Immature natural killer cell (primary cell): ENCODE results near the gene CALHM6. TPM values are rescaled to one million over a fixed set of nuclear protein-coding genes. Genes with fewer than 3 reads are reported as not detected.

Experiments
- DNase-seq, 3 donors: peaks; one replicate each; pipeline ENCODE4 v3.0.0; 2022; ENCODE audit warnings: mixed read lengths in 1 of 3
- H3K27ac Mint-ChIP-seq, 6 donors: one replicate each; pipeline ENCODE4 v1.8.0; 2020; ENCODE audit warnings: mixed read lengths in 6 of 6, mild to moderate bottlenecking in 5 of 6, inconsistent platforms in 4 of 6, moderate library complexity in 3 of 6
- H3K27me3 Mint-ChIP-seq, 3 donors: one replicate each; pipeline ENCODE4 v1.8.0; 2020 to 2021; ENCODE audit warnings: low read depth in 3 of 3, mild to moderate bottlenecking in 3 of 3, mixed read lengths in 3 of 3, moderate library complexity in 3 of 3, inconsistent platforms in 1 of 3
- H3K36me3 Mint-ChIP-seq, 3 donors: one replicate each; pipeline ENCODE4 v1.8.0; 2020; ENCODE audit warnings: mixed read lengths in 3 of 3, inconsistent platforms in 2 of 3, mild to moderate bottlenecking in 2 of 3
- H3K4me1 Mint-ChIP-seq, 2 donors: one replicate each; pipeline ENCODE4 v1.8.0; 2020; ENCODE audit warnings: inconsistent platforms in 2 of 2, mild to moderate bottlenecking in 2 of 2, mixed read lengths in 2 of 2, moderate library complexity in 1 of 2
- H3K4me3 Mint-ChIP-seq, 5 donors: one replicate each; pipeline ENCODE4 v1.8.0; 2020; ENCODE audit warnings: mild to moderate bottlenecking in 5 of 5, mixed read lengths in 5 of 5, inconsistent platforms in 3 of 5, moderate library complexity in 3 of 5
- H3K9me3 Mint-ChIP-seq, 6 donors: one replicate each; pipeline ENCODE4 v1.8.0; 2020; ENCODE audit warnings: mild to moderate bottlenecking in 6 of 6, mixed read lengths in 6 of 6, inconsistent platforms in 4 of 6, moderate library complexity in 3 of 6
- polyA plus RNA-seq, 3 donors: library from polyadenylated mRNA; unstranded; fragments of 300-500 nt; fragmentation: Illumina TruSeq; gene quantifications; one replicate each; pipeline ENCODE4 v1.2.3, GENCODE V29; 2021

Gene CALHM6
- 100 to 1,000 TPM in 2 of 3 donors, 10 to 100 TPM in 1; 26.5 to 107 (median 103) TPM for polyA plus RNA-seq

DNA sequence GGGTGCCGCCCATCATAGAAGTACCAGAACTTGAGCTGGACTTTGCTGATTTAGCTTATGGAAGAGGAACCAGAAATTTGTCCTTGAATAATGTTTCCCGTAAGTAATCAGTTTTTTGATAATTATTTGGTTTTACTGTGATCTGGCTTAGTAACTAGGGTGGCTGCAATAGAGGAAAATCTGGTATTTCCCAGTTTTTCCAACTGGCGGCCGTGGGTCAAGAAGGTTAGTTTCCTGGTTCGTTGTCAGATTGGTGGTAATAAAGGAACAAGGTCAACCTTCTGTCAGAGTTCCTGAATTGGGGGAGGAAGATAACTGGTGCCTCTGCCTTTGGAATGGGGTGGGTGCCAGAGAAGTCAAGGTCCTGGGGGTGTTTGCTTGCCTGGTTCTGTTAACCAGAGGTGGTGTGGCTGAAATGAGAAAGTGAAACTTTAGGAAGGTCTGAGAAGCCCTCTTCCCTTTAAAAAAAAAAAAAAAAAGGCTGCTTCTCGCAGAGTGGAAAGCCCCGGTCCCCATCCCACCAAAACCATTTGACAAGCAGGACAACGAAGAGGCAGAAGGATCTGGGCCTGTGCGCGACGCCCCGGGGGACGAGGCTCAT is at the start of gene CALHM6:
TSS of gene CALHM6 (plus strand) at position 45 of the 601 bp plus-strand sequence. CDS start at position 600, 555 bp downstream.
- H3K9me3 Mint-ChIP-seq, result no peaks in the 10 kb centered on the region
- peak within 1 kb of the TSS; percentile 72 to 90 (median 88) for H3K4me3 Mint-ChIP-seq
- no peaks in the 10 kb centered on the region for H3K36me3 Mint-ChIP-seq
- peak within 1 kb of the TSS; percentile 42 to 91 (median 76) for H3K27ac Mint-ChIP-seq
- DNase-seq, result no peak
- H3K27me3 Mint-ChIP-seq, result peaks cover 2 to 9% (median 4%) of the 10 kb centered on the region in 3 donors
- peaks cover 24% of the 10 kb centered on the region in 2 donors for H3K4me1 Mint-ChIP-seq

DNA sequence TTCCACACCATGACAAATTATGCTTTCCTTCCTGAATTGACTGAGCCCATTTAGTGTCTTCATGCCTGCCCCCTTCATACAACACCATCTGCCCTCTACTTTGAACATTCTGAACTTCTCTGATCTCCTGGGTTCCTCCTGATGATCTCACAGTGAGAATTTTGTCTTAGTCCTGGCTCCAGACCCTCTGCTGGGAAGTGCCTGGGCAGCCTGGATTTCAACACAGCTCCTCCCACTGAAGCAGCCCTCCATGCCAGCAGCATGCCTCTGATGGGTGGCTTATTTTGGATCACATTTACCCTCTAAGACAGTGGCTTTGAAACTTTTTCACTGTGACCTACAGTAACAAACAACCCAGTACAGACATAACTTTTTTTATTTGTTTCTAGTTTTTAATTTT is 48.9 kb upstream of the CALHM6 start:
- Mint-ChIP-seq H3K4me1 (no peaks in the 10 kb centered on the region), H3K4me3 (no peak overlapping the region), H3K36me3 (no peaks in the 10 kb centered on the region)

GRCh38 chr6:116413357-116413756 is 47.8 kb upstream of the CALHM6 start:
- Mint-ChIP-seq H3K4me3 (no peak overlapping the region), H3K27me3 (peaks cover 0 to 2% (median 1%) of the 10 kb centered on the region in 3 donors), H3K27ac (no peak overlapping the region), H3K9me3 (no peaks in the 10 kb centered on the region), H3K36me3 (no peaks in the 10 kb centered on the region), H3K4me1 (no peaks in the 10 kb centered on the region)
- DNase-seq, result no peak

More for the DNA sequence above, 48.9 kb upstream of the CALHM6 start:
- Mint-ChIP-seq H3K9me3 (no peaks in the 10 kb centered on the region), H3K27me3 (peaks cover 0 to 3% (median 1%) of the 10 kb centered on the region in 3 donors), H3K27ac (peak overlapping the region in 1 of 6 donors; percentile 5)
- DNase-seq, result no peak

DNA sequence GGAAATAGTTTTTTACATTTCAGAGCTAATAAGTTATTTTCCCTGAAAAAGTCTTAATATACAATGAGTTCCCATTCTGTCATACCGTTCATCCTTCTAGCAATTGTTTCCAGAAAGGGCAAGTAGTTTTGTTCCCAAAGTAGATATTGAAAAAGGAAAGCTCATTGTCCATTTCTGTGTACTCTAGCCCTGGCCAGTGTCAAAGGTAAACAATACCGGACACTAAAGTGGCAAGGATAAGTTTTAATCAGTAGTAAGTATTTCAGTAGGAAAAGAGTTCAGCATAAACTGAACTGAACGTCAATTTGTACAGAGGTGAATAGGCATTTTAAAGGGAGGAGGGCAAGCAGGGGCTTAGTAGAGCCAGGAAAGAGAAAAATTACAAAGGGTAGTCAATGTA is 43.5 kb upstream of the CALHM6 start:
- Mint-ChIP-seq H3K9me3 (no peaks in the 10 kb centered on the region), H3K27ac (peak overlapping the region in 1 of 6 donors; percentile 79)

DNA sequence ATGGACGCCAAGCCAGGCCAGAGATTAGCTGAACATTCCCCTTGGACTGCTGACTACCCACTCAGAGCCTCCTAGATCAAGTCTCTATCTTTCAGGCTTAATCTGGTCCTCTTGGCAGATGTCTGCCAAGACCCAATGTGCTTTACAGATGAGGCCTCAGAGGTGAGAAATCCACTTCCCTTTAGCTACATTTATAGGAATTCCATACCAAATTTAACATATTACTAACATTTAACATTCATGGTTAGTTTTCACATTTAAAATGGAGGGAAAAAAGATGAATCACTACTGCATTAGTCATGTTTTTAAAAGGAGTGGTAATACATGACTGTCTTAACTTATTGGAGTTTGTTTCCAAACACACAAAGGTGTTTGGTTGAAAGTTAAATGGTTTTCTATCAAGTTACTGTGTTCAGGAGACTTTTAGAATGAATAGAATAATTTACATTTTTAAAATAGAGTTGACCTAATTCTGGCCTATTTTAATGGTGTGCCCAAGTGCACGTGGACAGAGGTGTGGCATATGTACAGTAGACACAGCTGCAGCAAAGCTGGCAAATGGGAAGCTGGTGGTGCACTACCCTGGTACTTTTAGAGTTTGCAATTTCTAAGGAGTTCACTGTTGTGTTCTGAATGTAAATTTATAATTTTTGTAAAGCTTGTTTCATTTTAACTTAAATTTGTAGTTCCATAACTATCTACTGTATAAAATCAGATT is 41.9 kb upstream of the CALHM6 start:
- Mint-ChIP-seq H3K4me1 (no peaks in the 10 kb centered on the region), H3K36me3 (no peaks in the 10 kb centered on the region), H3K9me3 (no peaks in the 10 kb centered on the region), H3K27ac (no peak overlapping the region), H3K27me3 (peaks cover 0 to 2% (median 0%) of the 10 kb centered on the region in 3 donors), H3K4me3 (no peak overlapping the region)
- DNase-seq, result no peak

More for the DNA sequence above, 43.5 kb upstream of the CALHM6 start:
- H3K36me3 Mint-ChIP-seq, result no peaks in the 10 kb centered on the region
- H3K4me1 Mint-ChIP-seq, result no peaks in the 10 kb centered on the region
- H3K27me3 Mint-ChIP-seq, result peaks cover 0 to 4% (median 0%) of the 10 kb centered on the region in 3 donors
- DNase-seq, result no peak
- H3K4me3 Mint-ChIP-seq, result no peak overlapping the region

DNA sequence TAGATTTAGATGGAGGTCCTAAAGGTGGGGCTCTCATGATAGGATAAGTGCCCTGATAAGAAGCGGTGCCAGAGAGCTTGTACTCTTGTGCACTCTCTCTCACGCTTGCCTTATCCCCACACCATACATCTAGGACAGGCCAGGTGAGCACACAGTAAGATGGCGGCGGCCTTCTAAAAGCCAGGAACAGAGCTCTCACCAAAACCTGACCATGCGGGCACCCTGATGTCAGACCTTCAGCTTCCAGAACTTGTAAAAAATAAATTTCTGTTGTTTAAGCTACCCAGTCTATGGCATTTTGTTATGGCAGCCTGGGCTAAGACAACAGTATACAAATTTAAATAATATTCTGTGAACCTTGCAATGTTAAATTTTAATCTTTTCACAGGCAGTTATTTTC is 40.8 kb upstream of the CALHM6 start:
- H3K27ac Mint-ChIP-seq, result no peak overlapping the region
- H3K36me3 Mint-ChIP-seq, result no peaks in the 10 kb centered on the region
- H3K27me3 Mint-ChIP-seq, result peaks cover 0 to 2% (median 0%) of the 10 kb centered on the region in 3 donors
- H3K4me1 Mint-ChIP-seq, result no peaks in the 10 kb centered on the region
- no peak overlapping the region for H3K4me3 Mint-ChIP-seq
- H3K9me3 Mint-ChIP-seq, result no peaks in the 10 kb centered on the region
- DNase-seq, result no peak

DNA sequence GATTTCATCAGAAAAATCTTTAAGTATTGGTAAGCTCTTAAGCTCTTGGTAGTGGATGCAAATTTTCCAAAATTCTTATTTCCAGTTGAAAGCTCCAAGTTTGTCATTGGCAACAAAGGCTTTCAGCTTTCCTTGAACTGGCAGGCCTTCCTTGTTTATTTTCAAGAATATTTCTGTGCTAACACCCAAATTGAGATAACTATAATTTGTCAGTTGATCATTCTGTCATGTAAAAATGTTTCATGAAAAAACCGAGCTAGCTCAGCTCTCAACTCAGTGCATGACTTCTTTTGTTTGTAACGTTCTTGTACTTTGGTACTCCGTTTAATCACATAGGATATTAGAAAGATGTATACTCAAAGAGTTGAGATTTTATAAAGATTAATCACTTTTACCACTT is 38.9 kb upstream of the CALHM6 start:
- Mint-ChIP-seq H3K4me1 (no peaks in the 10 kb centered on the region), H3K36me3 (no peaks in the 10 kb centered on the region), H3K27ac (no peak overlapping the region), H3K9me3 (no peaks in the 10 kb centered on the region), H3K27me3 (peaks cover 0 to 2% (median 0%) of the 10 kb centered on the region in 3 donors), H3K4me3 (no peak overlapping the region)
- no peak for DNase-seq

- H3K4me3 Mint-ChIP-seq, result no peak overlapping the region
- H3K9me3 Mint-ChIP-seq, result no peaks in the 10 kb centered on the region
- H3K27me3 Mint-ChIP-seq, result no peaks in the 10 kb centered on the region
- H3K36me3 Mint-ChIP-seq, result no peaks in the 10 kb centered on the region
- no peak for DNase-seq
- no peak overlapping the region for H3K27ac Mint-ChIP-seq
- H3K4me1 Mint-ChIP-seq, result no peaks in the 10 kb centered on the region
These were observed 37.2 kb upstream of the CALHM6 start for GRCh38 chr6:116424001-116424400.

DNA sequence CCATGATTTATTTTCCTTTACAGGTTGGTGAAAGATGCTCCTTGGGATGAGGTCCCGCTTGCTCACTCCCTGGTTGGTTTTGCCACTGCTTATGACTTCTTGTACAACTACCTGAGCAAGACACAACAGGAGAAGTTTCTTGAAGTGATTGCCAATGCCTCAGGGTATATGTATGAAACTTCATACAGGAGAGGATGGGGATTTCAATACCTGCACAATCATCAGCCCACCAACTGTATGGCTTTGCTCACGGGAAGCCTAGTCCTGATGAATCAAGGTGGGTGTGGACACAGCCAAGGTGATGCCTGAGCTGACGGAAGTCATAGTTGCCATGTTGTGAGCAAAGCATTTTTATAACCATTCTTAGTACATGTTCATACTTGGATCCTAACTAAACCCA is 34.6 kb upstream of the CALHM6 start:
- Mint-ChIP-seq H3K4me3 (no peak overlapping the region), H3K4me1 (no peaks in the 10 kb centered on the region), H3K27ac (no peak overlapping the region), H3K36me3 (no peaks in the 10 kb centered on the region), H3K9me3 (no peaks in the 10 kb centered on the region), H3K27me3 (no peaks in the 10 kb centered on the region)
- DNase-seq, result no peak

DNA sequence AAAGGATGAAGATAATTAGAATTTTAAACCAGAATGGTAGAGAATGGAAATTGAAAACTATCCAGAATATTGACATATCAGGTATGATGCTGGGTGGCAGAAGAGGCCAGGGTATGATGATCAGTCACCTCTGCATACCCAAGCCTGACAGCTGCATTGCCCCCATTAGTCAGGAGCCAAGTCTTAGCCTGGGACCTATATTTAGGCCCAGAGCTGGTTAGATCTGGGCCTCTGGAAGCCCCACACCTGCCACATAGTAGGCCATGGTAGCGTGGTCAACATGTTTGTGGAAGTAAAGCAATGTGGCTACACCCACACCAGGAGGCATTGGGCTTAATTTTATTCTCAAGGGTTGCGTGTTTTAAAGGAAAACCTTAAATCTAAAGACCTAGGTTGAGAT is 32.1 kb upstream of the CALHM6 start:
- DNase-seq, result no peak
- Mint-ChIP-seq H3K27me3 (peaks cover 0 to 2% (median 0%) of the 10 kb centered on the region in 3 donors), H3K4me3 (no peak overlapping the region), H3K27ac (no peak overlapping the region), H3K36me3 (no peaks in the 10 kb centered on the region), H3K9me3 (no peaks in the 10 kb centered on the region), H3K4me1 (no peaks in the 10 kb centered on the region)

GRCh38 chr6:116430860-116431259 is 30.3 kb upstream of the CALHM6 start:
- no peak for DNase-seq
- no peak overlapping the region for H3K27ac Mint-ChIP-seq
- H3K4me3 Mint-ChIP-seq, result no peak overlapping the region
- no peaks in the 10 kb centered on the region for H3K36me3 Mint-ChIP-seq
- no peaks in the 10 kb centered on the region for H3K4me1 Mint-ChIP-seq
- no peaks in the 10 kb centered on the region for H3K9me3 Mint-ChIP-seq
- H3K27me3 Mint-ChIP-seq, result peaks cover 0 to 2% (median 1%) of the 10 kb centered on the region in 3 donors

GRCh38 chr6:116431964-116432595 is 29.1 kb upstream of the CALHM6 start:
- Mint-ChIP-seq H3K27ac (no peak overlapping the region), H3K9me3 (no peaks in the 10 kb centered on the region), H3K4me1 (no peaks in the 10 kb centered on the region), H3K27me3 (peaks cover 0 to 2% (median 1%) of the 10 kb centered on the region in 3 donors), H3K4me3 (no peak overlapping the region), H3K36me3 (no peaks in the 10 kb centered on the region)
- DNase-seq, result no peak

- DNase-seq, result no peak
These were observed 27.9 kb upstream of the CALHM6 start for GRCh38 chr6:116433206-116433712.

More at GRCh38 chr6:116433206-116433712, 27.9 kb upstream of the CALHM6 start:
- H3K27me3 Mint-ChIP-seq, result peaks cover 0 to 2% (median 1%) of the 10 kb centered on the region in 3 donors
- H3K9me3 Mint-ChIP-seq, result no peaks in the 10 kb centered on the region
- H3K27ac Mint-ChIP-seq, result no peak overlapping the region
- H3K4me1 Mint-ChIP-seq, result no peaks in the 10 kb centered on the region
- H3K4me3 Mint-ChIP-seq, result no peak overlapping the region
- no peaks in the 10 kb centered on the region for H3K36me3 Mint-ChIP-seq
